ENCODE measurements around the gene METAP1.
"Not testable (repeated sequence)": the region's sequence is repeated elsewhere in the genome, so short reads cannot be mapped to it uniquely, and the experiment has no call there.

Gene METAP1

DNA sequence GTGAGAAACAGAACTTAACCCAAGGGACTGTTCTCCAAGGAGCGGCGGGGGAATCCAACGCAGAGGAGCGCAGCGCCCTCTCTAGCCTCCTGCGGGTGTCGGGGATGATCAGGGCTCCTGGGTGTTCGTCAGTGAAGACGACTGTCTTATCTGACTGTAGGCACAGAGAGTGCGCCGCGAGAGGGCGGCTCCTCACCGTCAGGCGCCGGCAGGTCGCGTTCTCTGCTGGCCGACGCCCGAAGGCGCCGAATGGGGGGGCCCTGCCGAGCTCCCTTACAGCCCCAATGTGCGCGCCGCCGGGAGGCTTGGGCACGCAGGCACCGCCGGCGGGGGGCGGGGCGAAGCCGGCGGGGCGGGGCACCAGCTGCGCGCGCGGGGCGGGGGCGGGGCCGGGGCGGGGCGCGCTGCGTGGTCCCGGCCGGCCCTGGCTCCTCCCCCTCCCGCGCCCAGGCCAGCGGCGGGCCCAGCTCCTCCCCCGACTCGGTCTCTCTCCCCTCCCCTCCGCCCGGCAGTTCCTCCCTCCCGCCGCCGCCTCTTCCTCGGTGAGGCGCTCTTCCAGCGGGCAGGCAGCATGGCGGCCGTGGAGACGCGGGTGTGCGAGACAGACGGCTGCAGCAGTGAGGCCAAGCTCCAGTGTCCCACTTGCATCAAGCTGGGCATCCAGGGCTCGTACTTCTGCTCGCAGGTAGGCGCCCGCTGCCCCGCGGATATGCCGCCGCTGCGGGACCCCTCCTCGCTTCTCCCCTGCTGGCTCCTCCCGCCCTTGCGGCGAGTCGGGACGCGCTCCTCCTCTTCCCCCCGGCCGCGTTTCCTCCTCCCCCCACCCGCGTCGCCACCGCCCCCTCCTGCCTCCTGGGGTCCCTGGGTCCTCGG, at the start of gene METAP1:
Gene METAP1 (plus strand): TSS at position 539 of the 873 bp plus-strand sequence. CDS start 33 bp downstream, at position 572.
- peak; percentile 94 to 96 for DNase-seq

DNA sequence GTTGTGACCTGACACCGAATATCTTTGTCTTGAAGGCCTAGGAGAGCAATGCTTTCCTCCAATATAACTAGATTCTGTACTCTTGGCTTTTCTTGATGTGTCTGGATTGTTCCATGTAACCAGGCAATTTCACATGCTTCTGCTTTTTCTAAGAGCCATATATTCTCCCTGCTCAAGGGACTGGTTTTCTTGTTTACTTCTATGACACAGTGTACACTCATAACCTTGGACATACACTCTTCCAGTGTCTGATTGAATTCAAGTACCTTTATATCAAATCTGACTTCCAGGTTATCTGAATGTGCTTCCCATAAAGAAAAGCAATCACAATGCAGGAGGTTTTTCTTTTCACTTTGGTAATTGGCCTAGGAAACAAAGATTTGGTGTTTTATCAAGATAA, 49.2 kb upstream of the METAP1 start:
- no peak for DNase-seq

DNA sequence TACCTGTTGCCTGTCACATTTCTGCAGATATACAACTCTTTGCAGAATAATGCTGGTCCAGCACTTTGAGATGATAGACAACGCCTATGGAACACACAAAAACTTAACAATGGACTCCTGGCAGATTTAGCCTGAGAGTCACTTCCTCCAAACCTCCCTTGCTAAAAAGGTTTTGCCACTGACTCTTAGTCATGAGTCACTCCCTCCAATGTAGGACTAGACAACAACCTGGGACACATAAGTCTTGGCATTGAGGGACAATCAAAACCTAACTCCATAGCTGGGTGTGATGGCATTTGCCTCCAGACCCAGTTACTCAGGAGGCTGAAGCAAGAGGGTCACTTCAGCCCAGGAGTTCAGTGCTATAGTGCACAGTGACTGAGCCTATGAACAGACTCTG, 44.6 kb upstream of the METAP1 start:
- no peak for DNase-seq

DNA sequence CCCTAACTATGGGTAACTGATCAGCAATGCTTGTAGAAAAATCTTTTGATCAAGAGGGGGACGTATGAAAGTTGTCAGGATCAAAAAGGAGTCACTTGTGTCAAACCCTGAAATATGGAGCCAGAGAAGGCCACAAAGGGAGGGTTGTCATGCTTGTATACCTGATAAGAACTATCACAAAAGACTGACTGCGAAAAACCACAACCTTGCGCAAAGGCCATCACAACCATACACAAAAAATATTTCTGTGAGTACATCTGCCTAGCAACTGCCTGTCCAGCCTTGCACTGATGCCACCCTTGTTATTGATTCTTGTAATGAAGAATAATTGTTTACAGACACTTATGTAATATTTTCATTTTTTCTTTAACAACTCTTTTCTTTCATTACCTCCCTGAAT, 43.8 kb upstream of the METAP1 start:
- no peak for DNase-seq

DNA sequence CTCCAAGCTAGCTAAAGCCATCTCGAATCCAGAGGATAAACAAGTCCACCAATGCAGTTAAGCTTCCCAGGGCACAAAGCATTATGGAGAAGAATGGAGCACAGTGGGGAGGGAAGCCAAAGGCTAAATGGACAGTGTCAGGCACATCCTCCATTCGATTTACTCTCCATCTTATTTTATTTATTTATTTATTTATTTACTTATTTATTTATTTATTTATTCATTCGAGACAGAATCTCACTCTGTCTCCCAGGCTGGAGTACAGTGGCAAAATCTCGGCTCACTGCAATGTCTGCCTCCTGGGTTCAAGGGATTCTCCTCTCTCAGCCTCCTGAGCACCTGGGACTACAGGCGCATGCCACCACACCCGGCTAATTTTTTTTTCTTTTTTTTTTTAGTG, 40.3 kb upstream of the METAP1 start:
- no peak for DNase-seq

DNA sequence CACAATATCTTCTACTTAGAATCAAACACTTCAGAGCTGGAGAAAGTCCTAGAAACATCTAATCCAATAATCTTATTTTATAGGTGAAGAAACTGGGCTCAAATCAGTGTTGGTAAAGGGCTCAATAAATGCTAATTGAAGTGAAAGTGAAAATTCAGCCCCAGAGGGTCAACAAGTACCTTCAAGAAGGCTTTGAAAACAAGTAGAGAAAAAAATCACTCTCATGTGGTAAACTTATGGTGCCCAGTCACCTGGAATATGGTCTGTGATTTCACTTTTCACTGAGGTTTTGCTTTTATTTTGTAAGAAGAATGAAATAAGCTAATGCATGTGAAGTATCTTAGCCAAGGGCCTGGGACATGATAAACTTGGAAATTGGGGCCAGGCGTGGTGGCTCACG, 37.5 kb upstream of the METAP1 start:
- no peak for DNase-seq

DNA sequence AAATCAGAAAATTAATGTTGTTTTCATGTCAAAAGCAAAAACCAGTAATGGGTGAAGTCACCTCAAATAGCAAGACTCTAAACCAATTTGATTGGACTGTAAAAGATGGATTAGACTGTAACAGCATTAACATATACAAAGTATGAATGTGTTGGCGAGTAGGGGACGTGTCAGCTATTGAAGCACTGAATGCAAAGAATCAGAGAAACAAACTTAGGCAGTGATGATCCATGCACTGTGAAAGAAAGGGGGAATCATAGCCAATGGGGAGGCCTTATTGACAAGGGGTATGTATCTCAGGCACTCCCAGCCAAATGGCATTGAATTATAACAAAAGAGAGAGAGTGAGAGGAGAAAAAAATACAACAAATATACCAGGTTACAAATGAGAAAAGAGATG, 36.1 kb upstream of the METAP1 start:
- DNase-seq: no peak

DNA sequence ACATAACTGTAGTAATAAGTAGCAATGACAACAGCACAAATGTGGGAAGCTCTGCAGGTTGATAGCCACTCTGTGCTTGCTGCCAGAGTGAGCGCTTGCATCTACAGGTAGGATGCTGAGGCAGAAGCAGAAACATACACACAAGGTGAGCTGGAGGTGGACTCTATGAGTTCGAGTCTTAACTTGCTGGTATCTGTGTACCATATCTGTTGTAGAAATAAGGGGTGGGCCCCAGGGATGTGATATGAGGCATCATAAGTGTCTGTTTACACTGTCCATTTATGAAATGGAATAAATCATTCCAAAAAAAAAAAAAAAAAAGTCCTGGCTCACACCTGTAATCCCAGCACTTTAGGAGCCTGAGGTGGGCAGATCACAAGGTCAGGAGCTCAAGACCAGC, 33.8 kb upstream of the METAP1 start:
- DNase-seq: no peak

DNA sequence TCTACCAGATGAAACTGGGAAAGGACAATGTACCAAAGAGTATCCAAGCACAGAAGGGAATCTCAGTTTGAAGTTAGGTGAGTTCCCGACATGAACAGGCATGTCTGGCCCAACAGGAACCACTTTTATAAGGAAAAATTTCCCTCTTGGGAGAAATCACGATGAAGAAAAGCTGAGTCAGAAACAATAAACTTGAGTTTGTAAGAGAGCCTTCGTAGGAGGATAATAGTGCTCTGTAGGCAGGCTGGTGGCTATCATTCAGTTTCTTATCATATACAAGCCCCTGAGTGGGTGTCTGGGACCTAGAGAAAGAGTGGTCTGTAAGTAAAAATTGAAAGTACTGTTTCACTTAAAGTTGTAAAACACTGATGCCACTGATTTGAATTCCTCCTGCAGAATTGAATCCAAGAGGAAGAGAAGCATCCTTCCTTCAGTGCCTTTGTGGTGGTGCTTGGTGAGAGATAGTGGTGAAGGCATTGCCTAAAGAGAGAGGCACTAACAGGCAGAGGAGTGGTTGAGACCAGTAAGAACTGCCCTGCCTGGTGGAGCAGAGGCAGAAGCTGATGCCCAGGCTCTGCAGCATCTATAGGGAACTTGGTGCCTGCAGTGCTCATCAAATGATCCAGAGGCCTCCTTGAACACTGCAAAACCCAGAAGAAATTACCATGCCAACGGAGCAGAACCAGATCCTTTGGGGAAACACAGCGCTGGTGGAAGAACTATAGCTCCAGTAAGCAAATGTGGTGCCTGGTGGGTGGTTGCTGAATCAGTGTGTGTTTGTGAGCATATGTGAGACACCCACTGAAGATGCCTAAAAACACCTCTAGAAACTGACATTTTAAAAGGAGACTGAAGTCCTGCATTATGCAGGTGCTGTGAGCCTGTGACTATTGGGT, 31.7 kb upstream of the METAP1 start:
- DNase-seq: peak in 1 of 2 donors; percentile 42

DNA sequence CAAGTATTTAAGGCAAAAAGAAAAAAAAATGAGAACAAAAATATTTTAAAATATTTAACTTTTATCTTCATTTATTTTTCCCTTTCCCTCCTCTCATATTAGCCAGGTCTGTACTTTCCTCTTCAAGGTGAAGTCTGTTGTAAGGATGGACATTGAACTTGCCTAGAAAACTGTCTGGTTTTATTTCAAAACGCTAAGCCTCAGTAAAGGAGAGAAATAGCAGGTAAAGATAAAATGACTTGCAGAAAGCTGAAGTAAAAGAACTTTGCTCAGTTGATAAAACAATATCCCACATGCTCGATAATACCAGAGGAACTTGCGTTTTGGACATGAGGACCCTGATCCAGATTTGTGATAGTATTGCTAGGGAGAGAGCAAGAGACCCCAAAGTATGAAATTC, 28.6 kb upstream of the METAP1 start:
- DNase-seq: no peak

DNA sequence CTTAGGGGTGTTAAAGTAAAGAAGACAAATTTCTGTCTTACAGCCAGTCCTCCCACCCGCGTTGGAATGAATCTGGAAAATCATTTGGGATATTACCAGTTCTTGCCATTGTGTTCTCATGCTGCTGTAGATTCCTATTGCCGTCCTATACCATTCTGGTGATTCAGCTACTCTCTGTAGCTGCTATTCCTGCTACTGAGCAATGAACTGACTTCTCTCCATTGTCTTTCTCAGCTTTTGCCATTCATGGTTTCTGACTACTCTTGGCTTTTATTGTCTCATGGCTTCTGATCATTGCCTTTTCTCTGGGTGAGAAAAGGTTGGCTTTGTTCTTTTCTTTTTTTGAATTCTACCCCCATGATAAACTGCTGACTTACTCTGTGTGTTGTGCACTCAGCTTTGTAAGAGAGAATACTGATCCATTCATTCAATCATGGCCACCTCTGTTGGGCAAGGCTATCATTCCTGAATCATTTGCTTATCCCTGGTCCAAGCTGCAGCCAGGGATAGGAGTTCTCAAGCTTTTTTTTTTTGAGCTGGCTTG, 27.7 kb upstream of the METAP1 start:
- no peak for DNase-seq

DNA sequence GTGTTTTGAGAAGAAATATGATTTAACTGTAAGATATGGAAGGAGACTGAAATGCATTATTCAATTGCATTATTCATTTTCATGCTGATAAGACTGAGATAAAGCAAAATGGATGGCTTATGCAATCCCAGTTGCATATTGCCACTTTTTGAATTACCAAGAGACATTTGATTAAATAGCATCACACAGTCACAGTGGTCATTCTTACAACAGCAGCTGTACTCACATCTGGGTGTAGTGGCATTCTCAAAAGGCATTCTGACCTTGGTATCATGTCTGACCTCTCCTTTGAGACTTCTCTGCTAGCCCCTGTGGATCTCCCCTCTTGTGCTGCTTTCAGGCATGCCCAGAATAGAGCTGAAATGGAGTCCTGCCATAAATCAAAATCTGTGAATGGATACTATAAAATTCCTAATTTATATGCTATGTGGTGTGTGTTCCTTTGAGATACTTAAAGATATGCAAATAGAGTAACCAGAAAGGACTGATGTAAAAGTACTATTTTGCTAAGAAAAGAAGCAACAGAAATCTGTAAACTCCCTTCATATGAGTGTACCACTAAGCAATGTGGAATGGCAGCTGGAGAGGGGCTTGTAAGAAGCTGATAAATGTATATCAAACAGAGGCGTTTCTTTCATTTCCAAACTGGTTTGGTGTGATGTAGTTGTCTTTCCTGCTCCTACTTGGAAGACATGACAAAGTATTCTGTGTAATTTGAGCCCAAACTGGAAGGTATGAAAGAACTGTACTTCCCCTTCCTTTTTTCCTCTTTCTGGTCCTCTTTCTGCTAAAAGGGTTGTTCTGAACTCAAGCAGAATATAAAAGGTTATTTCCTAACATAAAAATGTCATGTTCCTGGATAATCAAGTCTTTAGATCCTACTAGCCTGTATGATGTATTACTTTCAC, 25.4 kb upstream of the METAP1 start:
- DNase-seq: no peak

DNA sequence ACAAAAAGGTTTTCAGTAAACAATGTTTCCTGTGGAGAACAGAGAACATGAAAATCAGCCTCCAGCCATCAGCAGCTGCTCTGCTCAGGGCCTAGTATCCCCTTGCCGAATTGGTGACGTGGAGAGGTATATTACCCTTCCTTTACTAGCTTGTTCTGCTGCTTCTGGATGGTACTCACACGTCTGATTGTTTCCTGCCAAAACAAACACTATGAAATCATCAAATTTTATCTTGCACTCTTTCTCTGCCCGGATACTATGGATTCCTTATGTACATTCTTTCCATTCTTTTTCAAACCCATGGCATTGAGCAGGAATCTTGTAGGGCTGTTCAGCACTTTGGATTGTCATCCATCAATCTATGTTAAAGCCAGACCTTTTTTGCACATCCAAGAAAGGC, 18.8 kb upstream of the METAP1 start:
- DNase-seq: no peak

DNA sequence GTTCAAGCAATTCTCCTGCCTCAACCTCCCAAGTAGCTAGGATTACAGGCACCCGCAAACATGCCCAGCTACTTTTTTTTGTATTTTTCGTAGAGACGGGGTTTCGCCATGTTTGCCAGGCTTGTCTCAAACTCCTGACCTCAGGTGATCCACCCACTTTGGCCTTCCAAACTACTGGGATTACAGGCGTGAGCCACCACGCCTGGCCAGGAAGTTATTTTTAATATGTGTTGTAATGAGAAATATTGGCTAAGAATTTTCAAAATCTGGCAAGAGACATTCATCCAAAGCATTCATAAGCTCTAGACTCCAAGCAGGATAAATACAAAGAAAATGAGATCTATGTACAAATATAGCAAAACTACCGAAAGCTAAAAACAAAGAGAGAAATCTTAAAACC, 18.0 kb upstream of the METAP1 start:
- no peak for DNase-seq

DNA sequence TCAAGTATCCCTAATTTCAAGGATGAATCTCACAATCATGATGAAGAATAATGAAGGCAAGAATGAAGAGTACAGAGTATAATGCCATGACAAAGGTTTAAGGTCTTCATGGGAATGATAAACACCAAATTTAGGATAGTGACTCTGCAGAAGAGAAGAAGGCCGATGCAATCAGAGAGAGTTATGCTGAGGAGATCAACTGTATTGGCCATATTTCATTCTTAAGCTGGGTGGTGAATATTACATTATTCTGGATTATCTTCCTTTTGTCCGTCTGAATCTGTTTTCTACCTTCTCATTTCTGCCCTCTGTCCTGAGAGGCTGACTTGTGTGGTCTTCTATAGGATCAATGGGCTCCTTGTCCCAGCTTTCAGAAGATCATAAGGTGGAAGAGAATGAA, 7.8 kb upstream of the METAP1 start:
- DNase-seq: no peak

DNA sequence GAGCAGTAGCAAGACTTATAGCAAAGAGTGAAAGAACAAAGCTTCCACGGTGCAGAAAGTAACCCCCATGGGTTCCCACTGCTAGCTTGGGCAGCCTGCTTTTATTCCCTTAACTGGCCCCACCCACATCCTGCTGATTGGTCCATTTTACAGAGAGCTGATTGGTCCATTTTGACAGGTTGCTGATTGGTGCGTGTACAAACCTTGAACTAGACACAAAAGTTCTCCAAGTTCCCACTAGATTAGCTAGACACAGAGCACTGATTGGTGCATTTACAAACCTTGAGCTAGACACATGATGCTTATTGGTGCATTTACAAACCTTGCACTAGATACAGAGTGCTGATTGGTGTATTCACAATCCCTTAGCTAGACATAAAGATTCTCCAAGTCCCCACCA, 2.7 kb upstream of the METAP1 start:
- not testable (repeated sequence) for DNase-seq

DNA sequence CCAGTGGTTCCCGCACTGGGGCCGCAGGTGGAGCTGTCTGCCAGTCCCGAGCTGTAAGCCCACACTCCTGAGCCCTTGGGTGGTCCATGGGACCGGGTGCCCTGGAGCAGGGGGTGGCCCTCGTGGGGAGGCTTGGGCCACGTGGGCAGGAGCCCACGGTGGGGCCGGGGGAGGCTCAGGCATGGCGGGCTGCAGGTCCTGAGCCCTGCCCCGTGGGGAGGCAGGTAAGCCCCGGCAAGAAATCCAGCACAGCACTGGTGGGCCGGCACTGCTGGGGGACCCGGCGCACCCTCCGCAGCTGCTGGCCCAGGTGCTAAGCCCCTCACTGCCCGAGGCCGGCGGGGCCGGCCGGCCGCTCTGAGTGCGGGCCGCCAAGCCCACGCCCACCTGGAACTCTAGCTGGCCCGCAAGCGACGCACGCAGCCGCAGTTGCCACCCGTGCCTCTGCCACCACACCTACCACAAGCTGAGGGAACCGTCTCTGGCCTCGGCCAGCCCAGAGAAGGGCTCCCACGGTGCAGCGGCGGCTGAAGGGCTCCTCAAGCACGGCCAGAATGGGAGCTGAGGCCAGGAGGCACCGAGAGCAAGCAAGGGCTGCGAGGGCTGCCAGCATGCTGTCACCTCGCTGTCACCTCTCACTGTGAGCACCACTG, 2.0 kb upstream of the METAP1 start:
- no peak for DNase-seq

DNA sequence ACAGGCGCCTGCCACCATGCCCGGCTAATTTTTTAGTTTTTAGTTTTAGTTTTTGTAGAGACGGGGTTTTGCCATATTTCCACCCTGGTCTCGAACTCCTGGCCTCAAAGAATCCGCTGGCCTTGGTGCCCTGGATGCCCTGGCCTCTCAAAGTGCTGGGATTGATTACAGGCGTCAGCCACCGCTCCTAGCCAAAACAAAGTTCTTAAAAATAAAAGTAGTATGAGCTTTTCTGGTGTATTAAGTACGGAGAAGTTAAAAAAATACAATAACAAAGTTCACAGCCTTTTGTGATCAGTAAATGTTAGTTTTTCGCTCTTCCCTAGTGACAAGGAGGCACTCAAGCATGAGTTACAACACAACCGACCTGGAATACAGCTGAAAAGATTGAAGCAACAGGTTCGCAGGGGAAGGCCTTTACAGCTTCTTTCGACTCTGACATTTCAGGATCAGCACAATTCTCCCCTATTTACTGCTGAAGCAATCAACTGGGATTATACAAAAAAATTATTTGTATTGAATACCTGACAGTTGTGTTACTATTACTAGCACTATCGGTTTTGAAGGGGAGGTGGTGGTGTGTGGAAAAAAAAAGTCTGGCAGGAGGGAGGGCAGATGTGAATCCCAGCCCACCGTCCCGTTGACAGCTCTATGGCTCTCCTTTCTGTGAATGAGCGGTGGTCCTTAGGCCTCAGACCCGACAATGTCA, 893 bp upstream of the METAP1 start:
- no peak for DNase-seq

DNA sequence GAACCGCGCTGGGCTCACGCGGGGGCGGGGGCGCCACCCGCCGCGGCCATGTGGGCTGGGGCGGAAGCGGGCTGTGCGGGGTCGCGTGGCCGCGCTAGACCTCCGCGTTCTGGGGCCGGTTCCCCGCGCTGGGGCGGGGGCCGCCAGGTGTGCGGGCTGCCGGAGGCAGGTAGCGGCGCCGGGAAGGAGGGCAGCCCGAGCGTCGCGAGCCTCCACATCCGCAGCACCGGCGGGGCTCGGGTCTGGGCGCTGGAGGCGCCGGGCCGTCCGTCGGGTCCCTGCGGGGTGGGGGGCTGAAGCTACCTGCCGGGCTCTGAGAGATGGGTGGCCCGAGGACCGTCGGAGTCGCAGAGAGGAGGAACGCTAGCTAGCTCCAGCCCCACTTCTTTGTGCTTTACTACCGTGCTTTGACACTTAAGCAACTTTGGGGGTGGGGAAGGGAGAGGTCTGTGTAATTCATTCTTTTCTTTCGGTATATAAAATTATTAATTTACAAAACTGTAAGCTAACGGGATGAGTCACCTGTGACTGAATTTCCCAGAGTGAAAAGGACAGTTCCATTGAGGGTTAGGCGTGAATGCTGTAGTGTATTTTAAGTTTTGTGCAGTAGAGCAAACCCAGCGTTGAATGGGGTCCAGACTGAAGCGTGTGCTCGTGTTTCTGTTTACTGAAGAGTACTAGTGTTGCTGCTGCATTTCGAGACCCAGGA, 689 bp downstream of the METAP1 start:
- DNase-seq: no peak

DNA sequence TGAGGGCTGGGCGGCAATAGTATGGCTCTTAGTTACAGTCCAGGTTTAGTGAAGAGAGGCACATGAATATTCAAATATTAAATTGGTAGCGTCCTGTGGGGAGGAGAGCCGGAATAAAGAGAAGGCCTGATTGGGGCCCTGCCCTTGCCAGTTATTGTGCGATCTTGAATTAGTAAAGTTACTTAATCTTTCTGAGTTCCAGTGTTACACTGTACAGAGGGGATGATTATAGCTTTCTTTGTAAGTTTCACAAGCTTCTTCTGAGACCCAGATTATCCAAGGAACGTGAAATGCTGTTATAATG, 1.2 kb downstream of the METAP1 start:
- DNase-seq: peak in 1 of 2 donors; percentile 5

DNA sequence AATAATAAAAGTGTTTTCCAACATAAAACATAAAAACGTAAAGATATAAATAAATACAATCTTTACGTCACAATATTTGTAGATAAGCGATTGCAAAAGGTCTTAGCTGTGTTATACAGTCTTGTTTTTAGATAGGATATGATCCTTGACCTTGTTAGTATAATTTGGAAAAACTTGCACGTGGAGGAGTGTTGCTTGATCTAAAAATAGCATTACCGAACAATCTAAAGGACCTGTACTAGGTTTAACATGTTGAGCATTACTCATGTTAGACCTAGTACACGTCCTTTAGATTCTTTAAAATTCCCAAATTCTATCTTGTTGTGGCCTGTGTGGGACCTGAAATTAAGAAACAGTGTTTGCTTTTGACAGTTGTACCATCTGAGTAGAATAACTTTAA, 1.6 kb downstream of the METAP1 start:
- DNase-seq: no peak
